ENCODE data around the gene GALNT6. TPM values are rescaled to one million over a fixed set of nuclear protein-coding genes. Genes with fewer than 3 reads are reported as not detected.

GALNT6 gene
- total and polyA plus RNA-seq, 9 of the 15 experiments (the other 6 are each of a cell fraction or from before 2014, with no cell fraction given) = 1.5 to 8.6 (median 5.1) TPM

- TF ChIP-seq EGR1 (conservative IDR thresholded peaks at IDR 0.05) (peak; percentile 57), RNF219 (CRISPR knock-in tag; IDR thresholded peaks at IDR 0.05) (no peak), MTA3 (IDR thresholded peaks at IDR 0.05; ENCODE audit: borderline replicate concordance) (0 out of 2 replicates have a peak, but pooled peaks have one; percentile 29), THRAP3 (IDR thresholded peaks at IDR 0.05; ENCODE audit: borderline replicate concordance) (no peak), GATA2 (CRISPR knock-in tag; IDR thresholded peaks at IDR 0.05) (0 out of 2 replicates have a peak, but pooled peaks have one; percentile 27), TOE1 (IDR thresholded peaks at IDR 0.05; ENCODE audit: borderline replicate concordance) (no peak), TOE1 (CRISPR knock-in tag; IDR thresholded peaks at IDR 0.05; ENCODE audit: borderline replicate concordance, low read depth) (no peak)
These were observed 70.4 kb downstream of the GALNT6 start (continued) for GRCh38 chr12:51320695-51321320.

- in situ Hi-C loops (cut with MboI) = no loop called here
- Histone ChIP-seq H3K27ac (ENCODE audit: extremely low read depth, low read depth, low read length) (peak overlapping the region; percentile 72; the same call in 2 of the 3 replicates), H3K27me3 (ENCODE audit: control insufficient read depth in 2 of 2, insufficient read depth in 2 of 2, low read length in 2 of 2) (no peaks in the 10 kb centered on the region), H3K4me1 (replicated peaks in 1 of 2; ENCODE audit: control insufficient read depth in 2 of 2, insufficient read depth in 2 of 2, low read length in 2 of 2) (peaks cover 33 to 56% of the 10 kb centered on the region in 2 experiments), H3K9me3 (replicated peaks; ENCODE audit: control insufficient read depth, insufficient read depth, low read depth, low read length) (no peaks in the 10 kb centered on the region; the same call in 1 of the 2 replicates), H3K36me3 (ENCODE audit: control insufficient read depth, insufficient read depth, low read length) (no peaks in the 10 kb centered on the region), H3K4me3 (no peak overlapping the region), H2AFZ (ENCODE audit: low read depth, low read length) (peak overlapping the region; percentile 83), H3K79me2 (ENCODE audit: control insufficient read depth, insufficient read depth, low read length) (no peaks in the 10 kb centered on the region), H3K9ac (ENCODE audit: insufficient read depth in 1 of 2, low read depth in 2 of 2, low read length in 2 of 2) (peak overlapping the region in 1 of 2 experiments; percentile 38; a peak in 2 of 4 replicates), H4K20me1 (replicated peaks; ENCODE audit: control insufficient read depth, insufficient read depth, low read length) (no peaks in the 10 kb centered on the region), H3K9me1 (ENCODE audit: control insufficient read depth, insufficient read depth, low read length) (no peaks in the 10 kb centered on the region), H3K4me2 (ENCODE audit: insufficient read depth, low read length) (peak overlapping the region; percentile 71)
- intact Hi-C loops (cut with micrococcal nuclease) = no loop called here
- 54% methylated on average over 4 of the region's 4 CpGs for WGBS (ENCODE audit: insufficient coverage, low coverage, missing lambda C conversion rate)
- BruUV-seq (replicated peaks) = no TSS peak
- FAIRE-seq (peak; percentile 23), ATAC-seq (no peak), DNase-seq (ENCODE audit: extremely low read depth in 1 of 4, low spot score in 3 of 4) (no peak)
- TF ChIP-seq NR3C1 (CRISPR knock-in tag; IDR thresholded peaks at IDR 0.05) = no peak
- 0 out of 2 replicates have a peak, but pooled peaks have one; percentile 7 for TF ChIP-seq TFE3 (CRISPR knock-in tag; IDR thresholded peaks at IDR 0.05)
- no peak for TF ChIP-seq CREB3L1 (IDR thresholded peaks at IDR 0.05; ENCODE audit: borderline replicate concordance, low read depth)
- TF ChIP-seq ESRRA (IDR thresholded peaks at IDR 0.05; ENCODE audit: borderline replicate concordance, low read depth) = no peak
- TF ChIP-seq RAD51 (IDR thresholded peaks at IDR 0.05; ENCODE audit: borderline replicate concordance, low read depth) = 0 out of 2 replicates have a peak, but pooled peaks have one; percentile 22
- no peak for TF ChIP-seq ZNF143 (CRISPR knock-in tag; IDR thresholded peaks at IDR 0.05)
- no peak for TF ChIP-seq NCOA4 (IDR thresholded peaks at IDR 0.05; ENCODE audit: partially characterized antibody)
- POLR2A ChIA-PET = interaction anchor here (0.6 to 2.9 kb wide), 8 partner anchors 9 to 300 kb away, joined by 3 to 9 read pairs (median 4); partner anchors contain the start of gene CSRNP2
- CTCF ChIA-PET (ENCODE audit: low intra/inter-chr PET ratio) = interaction anchor here (0.6 kb wide), 1 partner anchor 50 kb away, joined by 3 read pairs; the partner anchor contains the start of gene SMAGP
These were observed 70.9 kb downstream of the GALNT6 start for GRCh38 chr12:51320311-51320694.
